ENCODE measurements around the gene GTF2B.
A peak's percentile ranks its signal among the peaks of the same experiment; 100 is the strongest.

The GTF2B gene

DNA sequence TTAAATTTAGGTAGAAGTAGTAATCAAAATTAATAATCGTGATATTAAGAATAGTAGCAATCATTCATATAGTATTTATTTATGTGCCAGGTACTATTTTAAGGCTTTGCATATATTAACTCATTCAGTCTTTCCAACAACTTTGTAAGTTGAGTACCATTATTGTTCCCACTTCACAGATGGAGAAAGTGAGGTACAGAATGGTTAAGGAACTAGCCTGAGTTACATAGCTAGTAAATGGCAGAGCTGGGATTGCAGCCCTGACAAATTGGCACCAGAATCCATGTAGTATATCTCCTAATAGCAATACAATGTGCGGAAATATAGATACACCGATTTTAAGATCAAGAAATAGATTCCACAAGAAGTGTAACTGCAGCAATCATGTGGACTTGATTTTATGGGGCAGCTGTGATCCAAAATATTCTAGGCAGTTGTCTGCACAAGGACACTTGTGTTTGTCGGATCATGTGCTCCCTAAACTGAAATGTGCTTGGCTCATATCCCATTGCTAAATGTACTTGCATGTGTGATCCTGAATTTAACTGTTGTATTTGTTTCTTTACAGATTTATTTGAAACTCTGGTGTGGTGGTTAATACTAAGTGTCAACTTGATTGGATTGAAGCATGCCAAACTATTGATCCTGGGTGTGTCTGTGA, 5.8 kb upstream of the GTF2B start:
- TF ChIP-seq, protein P1, sequence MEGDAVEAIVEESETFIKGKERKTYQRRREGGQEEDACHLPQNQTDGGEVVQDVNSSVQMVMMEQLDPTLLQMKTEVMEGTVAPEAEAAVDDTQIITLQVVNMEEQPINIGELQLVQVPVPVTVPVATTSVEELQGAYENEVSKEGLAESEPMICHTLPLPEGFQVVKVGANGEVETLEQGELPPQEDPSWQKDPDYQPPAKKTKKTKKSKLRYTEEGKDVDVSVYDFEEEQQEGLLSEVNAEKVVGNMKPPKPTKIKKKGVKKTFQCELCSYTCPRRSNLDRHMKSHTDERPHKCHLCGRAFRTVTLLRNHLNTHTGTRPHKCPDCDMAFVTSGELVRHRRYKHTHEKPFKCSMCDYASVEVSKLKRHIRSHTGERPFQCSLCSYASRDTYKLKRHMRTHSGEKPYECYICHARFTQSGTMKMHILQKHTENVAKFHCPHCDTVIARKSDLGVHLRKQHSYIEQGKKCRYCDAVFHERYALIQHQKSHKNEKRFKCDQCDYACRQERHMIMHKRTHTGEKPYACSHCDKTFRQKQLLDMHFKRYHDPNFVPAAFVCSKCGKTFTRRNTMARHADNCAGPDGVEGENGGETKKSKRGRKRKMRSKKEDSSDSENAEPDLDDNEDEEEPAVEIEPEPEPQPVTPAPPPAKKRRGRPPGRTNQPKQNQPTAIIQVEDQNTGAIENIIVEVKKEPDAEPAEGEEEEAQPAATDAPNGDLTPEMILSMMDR (IDR thresholded peaks at IDR 0.05), result no peak
- no peak for DNase-seq (ENCODE audit: low spot score)
- Histone ChIP-seq H3K27ac (no peak overlapping the region), H3K4me3 (no peak overlapping the region)

DNA sequence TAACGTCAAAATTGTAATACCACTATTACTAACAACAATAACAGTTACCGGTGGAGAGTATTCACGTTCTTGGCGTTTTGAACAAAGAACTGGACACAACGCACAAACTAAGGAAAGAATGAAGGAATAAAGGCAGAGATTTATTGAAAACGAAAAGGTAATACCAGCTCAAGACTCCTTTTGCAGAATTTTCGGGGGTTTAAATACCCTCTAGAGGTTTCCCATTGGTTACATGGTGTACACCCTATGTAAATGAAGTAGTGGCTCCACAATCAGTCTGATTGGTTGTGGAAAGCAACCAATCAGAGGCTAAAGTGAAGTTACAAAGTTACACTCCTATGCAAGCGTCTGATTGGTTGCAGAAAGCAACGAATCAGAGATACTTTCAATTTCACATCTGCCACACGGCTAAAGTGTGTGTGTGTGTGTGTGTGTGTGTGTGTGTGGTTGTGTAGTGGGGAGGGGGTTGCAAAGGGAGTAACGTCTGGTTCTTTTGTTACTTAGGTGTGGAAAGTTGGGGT, 1.1 kb upstream of the GTF2B start:
- H3K27ac ChIP-seq, result no peak overlapping the region
- TF ChIP-seq, protein P1 (IDR thresholded peaks at IDR 0.05), result no peak
- peak overlapping the region; percentile 98 for H3K4me3 ChIP-seq
- no peak for DNase-seq (ENCODE audit: low spot score)

DNA sequence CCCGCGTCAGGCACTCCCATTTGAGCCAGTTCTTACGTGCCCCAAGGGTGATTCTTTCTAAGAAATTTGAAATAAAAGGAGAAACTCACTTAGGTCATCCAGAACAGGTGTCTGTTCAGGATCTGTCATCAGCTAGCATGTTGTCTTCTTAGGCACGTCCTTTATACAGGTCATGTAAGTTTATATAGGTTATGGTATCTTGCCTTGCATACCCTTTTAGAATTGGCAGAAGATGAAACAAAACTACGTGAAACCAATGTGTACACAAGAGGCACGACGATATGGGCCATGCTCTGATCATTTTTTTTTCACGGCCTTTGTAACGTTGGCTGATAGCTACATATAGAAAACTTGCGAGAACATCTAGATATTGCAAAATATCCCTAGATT, 579 bp upstream of the GTF2B start:
- TF ChIP-seq, protein P1 (IDR thresholded peaks at IDR 0.05), result no peak
- Histone ChIP-seq H3K4me3 (peak overlapping the region; percentile 98), H3K27ac (peak overlapping the region; percentile 97 to 99)
- no peak for DNase-seq (ENCODE audit: low spot score)

DNA sequence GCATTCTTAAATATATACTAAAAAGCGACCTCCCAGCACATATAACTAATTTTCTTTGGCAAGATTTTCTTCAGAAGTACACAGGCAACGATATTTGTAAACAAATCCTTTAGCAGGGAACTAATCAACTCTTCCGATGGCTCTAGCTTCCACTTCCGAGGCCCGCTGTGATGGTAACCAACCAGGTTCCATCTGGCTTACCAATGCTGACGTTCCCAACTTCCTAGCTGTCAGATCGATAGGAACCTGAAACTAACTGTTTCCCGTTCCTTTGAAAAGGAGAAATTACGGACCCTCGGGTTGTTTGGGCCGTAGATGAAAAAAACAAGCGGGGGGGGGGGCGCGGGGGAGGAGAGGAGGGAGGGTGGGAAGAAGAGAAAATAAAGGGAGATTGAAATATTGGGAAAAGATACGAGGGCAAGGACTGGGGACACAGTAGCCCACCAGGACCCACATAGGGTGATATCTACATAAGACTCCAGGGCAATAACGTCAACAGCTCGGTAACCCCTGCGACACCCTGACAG, 513 bp downstream of the GTF2B start:
- TF ChIP-seq, protein P1 (IDR thresholded peaks at IDR 0.05), result no peak
- peak overlapping the region; percentile 97 to 99 for H3K27ac ChIP-seq
- no peak for DNase-seq (ENCODE audit: low spot score)

DNA sequence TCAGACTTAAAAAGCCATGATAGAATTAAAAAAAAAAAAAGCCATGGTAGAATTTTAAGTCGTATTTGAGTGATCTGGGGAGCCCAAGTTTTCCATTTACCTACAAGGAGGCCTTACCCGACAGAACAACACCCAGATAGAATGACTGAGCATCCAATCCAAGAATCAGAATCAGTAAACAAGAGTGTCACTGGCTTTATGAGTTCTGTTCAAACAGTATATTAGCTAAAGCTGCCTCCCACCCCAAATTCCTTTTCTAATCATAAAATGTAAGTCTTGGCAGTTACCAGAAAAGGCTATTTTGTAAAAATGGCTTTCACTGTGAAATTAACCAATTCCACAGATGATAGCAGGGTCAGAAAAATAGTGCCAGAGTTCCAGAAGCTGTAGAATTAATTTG, 1.2 kb downstream of the GTF2B start:
- H3K4me3 ChIP-seq, result peak overlapping the region; percentile 98
- peak overlapping the region in 1 of 2 donors; percentile 97 for H3K27ac ChIP-seq
- TF ChIP-seq, protein P1 (IDR thresholded peaks at IDR 0.05), result no peak
- DNase-seq (ENCODE audit: low spot score), result no peak

More for the DNA sequence above, 513 bp downstream of the GTF2B start:
- H3K4me3 ChIP-seq, result peak overlapping the region; percentile 98

DNA sequence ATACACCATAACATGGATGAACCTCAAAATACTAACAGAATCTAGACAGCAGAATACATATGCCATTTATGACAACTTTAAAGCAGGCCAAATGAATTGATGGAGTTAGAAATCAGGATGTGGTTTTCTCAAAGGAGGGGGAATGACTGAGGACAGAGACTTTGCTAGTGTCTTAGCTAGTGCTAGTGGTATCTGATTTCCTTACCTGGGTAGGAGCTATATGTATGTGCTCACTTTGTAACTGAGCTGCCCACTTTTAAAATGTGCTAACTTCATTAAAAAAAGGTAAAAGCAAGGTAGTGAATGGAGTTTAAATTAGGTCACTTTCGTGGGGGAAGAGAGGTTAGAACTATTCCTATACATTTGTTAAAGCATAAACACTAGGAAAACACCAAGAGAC, 2.6 kb downstream of the GTF2B start:
- TF ChIP-seq, protein P1 (IDR thresholded peaks at IDR 0.05), result no peak
- H3K27ac ChIP-seq, result no peak overlapping the region
- DNase-seq (ENCODE audit: low spot score), result no peak
- H3K4me3 ChIP-seq, result peak overlapping the region; percentile 16

DNA sequence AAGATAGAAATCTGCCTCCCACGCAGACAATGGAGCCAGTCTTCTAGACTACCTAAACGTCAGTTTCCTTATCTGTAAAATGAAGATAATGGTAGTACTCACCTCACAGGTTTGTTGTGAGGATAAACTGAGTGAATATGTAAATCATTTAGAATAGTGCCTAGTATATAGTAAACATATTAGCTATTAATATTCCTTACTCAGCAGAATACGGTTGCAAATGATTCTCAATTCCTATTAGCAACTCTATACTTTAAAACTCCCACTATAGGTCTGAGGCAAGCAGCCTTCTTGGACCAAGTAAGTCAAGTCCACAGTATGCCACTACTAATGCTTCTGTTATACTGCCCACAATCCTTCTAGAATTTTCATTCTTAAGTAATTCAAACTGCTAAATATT, 5.4 kb downstream of the GTF2B start:
- DNase-seq (ENCODE audit: low spot score), result no peak
- TF ChIP-seq, protein P1 (IDR thresholded peaks at IDR 0.05), result no peak
- no peak overlapping the region for H3K27ac ChIP-seq
- H3K4me3 ChIP-seq, result no peak overlapping the region
